Breast epithelium (tissue), 4 donors: ENCODE data around the gene RHBDF2. TPM values are rescaled to one million over a fixed set of nuclear protein-coding genes. Genes with fewer than 3 reads are reported as not detected.

ENCODE experiments used
- DNase-seq, 2 donors: peaks; one replicate each; pipeline ENCODE4 v3.0.0-alpha.2; 2019; ENCODE audit warnings: low spot score in 2 of 2
- H3K27ac ChIP-seq, 2 donors: fragments of 200-600 bp; sonication (generic) in 1 of 2; one replicate each; pipeline ENCODE4 v1.5.1; 2016 to 2019; ENCODE audit warnings: mild to moderate bottlenecking in 1 of 2
- H3K27me3 ChIP-seq, 2 donors: fragments of 200-600 bp; sonication (generic) in 1 of 2; one replicate each; pipeline versions ENCODE4 v1.5.1 to v1.6.0; 2017 to 2019; ENCODE audit warnings: control low read depth in 1 of 2, mild to moderate bottlenecking in 1 of 2
- H3K36me3 ChIP-seq: fragments of 200-600 bp; one replicate; pipeline ENCODE4 v1.5.1; 2019
- H3K4me1 ChIP-seq, 2 donors: fragments of 200-600 bp; sonication (generic); one replicate each; pipeline ENCODE4 v1.5.1; 2016 to 2019; ENCODE audit warnings: control low read depth in 1 of 2
- H3K4me3 ChIP-seq, 3 donors: fragments of 200-600 bp; sonication (generic); 1 replicate in 2 of 3; 2 replicates in 1 of 3; pipeline ENCODE4 v1.5.1; 2016 to 2019; ENCODE audit warnings: mild to moderate bottlenecking in 3 of 3, moderate library complexity in 2 of 3
- H3K9me3 ChIP-seq, 2 donors: fragments of 200-600 bp; sonication (generic) in 1 of 2; one replicate each; pipeline ENCODE4 v1.5.1; 2016 to 2019; ENCODE audit warnings: control low read depth in 1 of 2
- POLR2A ChIP-seq: fragments of 450-650 bp; IDR thresholded peaks from one replicate; pipeline ENCODE4 v1.6.1; 2016; ENCODE audit warnings: antibody characterized with exemption, mild to moderate bottlenecking, moderate library complexity
- POLR2AphosphoS5 ChIP-seq, 3 donors: sonication (generic); formaldehyde crosslinking; IDR thresholded peaks; one replicate each; pipeline ENCODE4 v1.6.1; 2017; ENCODE audit warnings: antibody characterized with exemption in 3 of 3
- intact Hi-C: fragments of 100-400 bp; cut with DNase I; formaldehyde crosslinking; loops from one replicate; pipeline ENCODE4 v1.15.1; 2023; ENCODE audit warnings: low total_unique reads
- total RNA-seq, 3 donors: library from RNA; depleted of rRNA; stranded (reverse); fragments of >200 nt; gene quantifications; one replicate each; pipeline ENCODE4 v1.1.0, GENCODE V29; 2016
- TF ChIP-seq, protein P1 (sequence below), 3 donors: fragments of 450-650 bp; IDR thresholded peaks; one replicate each; pipeline ENCODE4 v1.5.1; 2016 to 2017; ENCODE audit warnings: antibody characterized with exemption in 3 of 3, mild to moderate bottlenecking in 3 of 3, moderate library complexity in 3 of 3

Gene RHBDF2
- total RNA-seq, 3 donors from 2014 or later, result 13.4 to 35.5 (median 26.8) TPM

GRCh38 chr17:76485569-76485968 is 15.7 kb downstream of the RHBDF2 start:
- no peak overlapping the region for H3K4me3 ChIP-seq
- no peaks in the 10 kb centered on the region for H3K27me3 ChIP-seq
- no peaks in the 10 kb centered on the region for H3K4me1 ChIP-seq
- peak; percentile 26 to 57 (median 37) for TF ChIP-seq POLR2AphosphoS5 (IDR thresholded peaks at IDR 0.05)
- TF ChIP-seq, protein P1, sequence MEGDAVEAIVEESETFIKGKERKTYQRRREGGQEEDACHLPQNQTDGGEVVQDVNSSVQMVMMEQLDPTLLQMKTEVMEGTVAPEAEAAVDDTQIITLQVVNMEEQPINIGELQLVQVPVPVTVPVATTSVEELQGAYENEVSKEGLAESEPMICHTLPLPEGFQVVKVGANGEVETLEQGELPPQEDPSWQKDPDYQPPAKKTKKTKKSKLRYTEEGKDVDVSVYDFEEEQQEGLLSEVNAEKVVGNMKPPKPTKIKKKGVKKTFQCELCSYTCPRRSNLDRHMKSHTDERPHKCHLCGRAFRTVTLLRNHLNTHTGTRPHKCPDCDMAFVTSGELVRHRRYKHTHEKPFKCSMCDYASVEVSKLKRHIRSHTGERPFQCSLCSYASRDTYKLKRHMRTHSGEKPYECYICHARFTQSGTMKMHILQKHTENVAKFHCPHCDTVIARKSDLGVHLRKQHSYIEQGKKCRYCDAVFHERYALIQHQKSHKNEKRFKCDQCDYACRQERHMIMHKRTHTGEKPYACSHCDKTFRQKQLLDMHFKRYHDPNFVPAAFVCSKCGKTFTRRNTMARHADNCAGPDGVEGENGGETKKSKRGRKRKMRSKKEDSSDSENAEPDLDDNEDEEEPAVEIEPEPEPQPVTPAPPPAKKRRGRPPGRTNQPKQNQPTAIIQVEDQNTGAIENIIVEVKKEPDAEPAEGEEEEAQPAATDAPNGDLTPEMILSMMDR (IDR thresholded peaks at IDR 0.05), result no peak
- DNase-seq, result no peak
- H3K27ac ChIP-seq, result no peak overlapping the region
- no peaks in the 10 kb centered on the region for H3K36me3 ChIP-seq
- H3K9me3 ChIP-seq, result no peaks in the 10 kb centered on the region
- intact Hi-C loops, result no loop called here

GRCh38 chr17:76484228-76484725 is 16.9 kb downstream of the RHBDF2 start:
- Histone ChIP-seq H3K4me1 (no peaks in the 10 kb centered on the region), H3K27ac (no peak overlapping the region), H3K36me3 (no peaks in the 10 kb centered on the region), H3K27me3 (no peaks in the 10 kb centered on the region), H3K9me3 (no peaks in the 10 kb centered on the region), H3K4me3 (no peak overlapping the region)
- intact Hi-C loops, result no loop called here
- TF ChIP-seq POLR2AphosphoS5 (IDR thresholded peaks at IDR 0.05) (no peak), POLR2A (no peak)
- TF ChIP-seq, protein P1 (IDR thresholded peaks at IDR 0.05), result no peak
- no peak for DNase-seq

- no peaks in the 10 kb centered on the region for H3K36me3 ChIP-seq
- H3K27me3 ChIP-seq, result no peaks in the 10 kb centered on the region
- no peak for DNase-seq
- intact Hi-C loops, result no loop called here
- no peaks in the 10 kb centered on the region for H3K4me1 ChIP-seq
- no peaks in the 10 kb centered on the region for H3K9me3 ChIP-seq
- TF ChIP-seq POLR2AphosphoS5 (IDR thresholded peaks at IDR 0.05) (no peak), POLR2A (no peak)
- TF ChIP-seq, protein P1 (IDR thresholded peaks at IDR 0.05), result no peak
- peak overlapping the region in 1 of 2 donors; percentile 8 for H3K27ac ChIP-seq
- no peak overlapping the region for H3K4me3 ChIP-seq
Observed at GRCh38 chr17:76481071-76481655, 20.1 kb downstream of the RHBDF2 start.

- H3K9me3 ChIP-seq, result no peaks in the 10 kb centered on the region
- no peaks in the 10 kb centered on the region for H3K36me3 ChIP-seq
- no peak overlapping the region for H3K4me3 ChIP-seq
- H3K27ac ChIP-seq, result peak overlapping the region in 1 of 2 donors; percentile 8
- H3K4me1 ChIP-seq, result no peaks in the 10 kb centered on the region
- no peaks in the 10 kb centered on the region for H3K27me3 ChIP-seq
- intact Hi-C loops, result no loop called here
- TF ChIP-seq POLR2AphosphoS5 (IDR thresholded peaks at IDR 0.05) (no peak), POLR2A (no peak)
- TF ChIP-seq, protein P1 (IDR thresholded peaks at IDR 0.05), result no peak
- DNase-seq, result no peak
Observed at GRCh38 chr17:76480632-76481031, 20.6 kb downstream of the RHBDF2 start.

DNA sequence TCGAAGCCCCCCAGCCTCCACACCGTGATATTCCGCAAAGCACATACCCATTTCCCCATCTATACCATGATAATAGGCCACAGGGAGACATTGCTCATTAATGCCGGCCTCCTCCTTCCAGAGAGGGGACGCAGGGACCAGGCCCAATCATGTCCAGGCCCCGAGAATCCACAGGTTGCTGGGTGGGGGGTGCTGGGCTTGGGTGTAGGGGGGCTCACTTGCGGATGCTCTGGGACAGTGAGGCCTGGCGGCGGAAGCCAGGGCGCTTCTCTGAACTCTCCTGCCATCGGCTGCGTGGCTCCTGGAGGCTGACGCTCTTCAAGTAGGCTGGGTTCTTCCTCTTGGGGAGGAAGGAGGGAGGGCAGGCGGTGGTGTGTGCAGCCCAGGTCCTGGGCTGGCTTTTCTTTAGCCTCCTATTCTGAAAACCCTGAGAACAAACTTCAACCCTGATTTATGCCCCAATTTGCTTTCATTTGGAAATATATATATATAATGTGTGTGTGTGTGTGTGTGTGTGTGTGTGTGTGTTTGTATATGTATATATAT is 21.6 kb downstream of the RHBDF2 start:
- Histone ChIP-seq H3K9me3 (no peaks in the 10 kb centered on the region), H3K27me3 (no peaks in the 10 kb centered on the region), H3K27ac (no peak overlapping the region), H3K36me3 (no peaks in the 10 kb centered on the region), H3K4me3 (no peak overlapping the region), H3K4me1 (no peaks in the 10 kb centered on the region)
- intact Hi-C loops, result no loop called here
- DNase-seq, result no peak
- TF ChIP-seq POLR2AphosphoS5 (IDR thresholded peaks at IDR 0.05) (no peak), POLR2A (no peak)
- TF ChIP-seq, protein P1 (IDR thresholded peaks at IDR 0.05), result no peak
